Measurements from ENCODE around the gene ADAMTSL3. TPM values are rescaled to one million over a fixed set of nuclear protein-coding genes. Genes with fewer than 3 reads are reported as not detected.

The ADAMTSL3 gene
- total RNA-seq, 3 donors from 2014 or later: not detected

DNA sequence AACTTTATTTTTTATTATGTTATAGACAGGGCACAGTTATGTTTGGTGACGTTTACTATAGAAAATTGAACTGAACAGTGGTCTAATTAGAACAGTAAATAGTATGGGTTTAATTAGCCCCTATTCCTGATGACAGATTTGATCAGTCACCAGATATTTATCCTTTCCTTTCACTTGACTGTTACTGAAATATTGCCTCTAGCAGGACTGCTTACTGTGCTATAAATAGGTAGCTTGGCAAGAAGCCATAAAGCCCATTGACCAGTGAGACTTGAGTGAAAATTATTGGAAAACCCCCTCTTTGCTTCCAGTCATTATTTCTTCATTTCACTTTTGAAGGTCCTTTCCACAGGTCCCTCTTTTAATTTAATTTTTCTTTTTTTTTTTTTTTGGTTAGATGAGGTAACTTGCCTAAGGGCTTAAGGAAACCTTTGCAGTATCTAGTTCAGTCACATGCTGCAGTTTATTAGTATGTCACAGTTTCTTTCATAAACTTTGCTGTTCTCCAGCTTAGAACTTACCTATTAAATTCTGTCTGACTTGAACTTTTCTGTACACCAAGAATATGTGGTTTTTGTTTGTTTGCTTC lies 115.6 kb downstream of the ADAMTSL3 start:
- H3K4me3 Mint-ChIP-seq: no peak overlapping the region
- no peaks in the 10 kb centered on the region for H3K36me3 Mint-ChIP-seq (ENCODE audit: insufficient read depth)
- no peak for ATAC-seq
- H3K27me3 Mint-ChIP-seq (ENCODE audit: low read depth): peaks cover 2% of the 10 kb centered on the region
- no peaks in the 10 kb centered on the region for H3K9me3 Mint-ChIP-seq
- no peak for DNase-seq
- H3K4me1 Mint-ChIP-seq (ENCODE audit: low read depth): no peaks in the 10 kb centered on the region

DNA sequence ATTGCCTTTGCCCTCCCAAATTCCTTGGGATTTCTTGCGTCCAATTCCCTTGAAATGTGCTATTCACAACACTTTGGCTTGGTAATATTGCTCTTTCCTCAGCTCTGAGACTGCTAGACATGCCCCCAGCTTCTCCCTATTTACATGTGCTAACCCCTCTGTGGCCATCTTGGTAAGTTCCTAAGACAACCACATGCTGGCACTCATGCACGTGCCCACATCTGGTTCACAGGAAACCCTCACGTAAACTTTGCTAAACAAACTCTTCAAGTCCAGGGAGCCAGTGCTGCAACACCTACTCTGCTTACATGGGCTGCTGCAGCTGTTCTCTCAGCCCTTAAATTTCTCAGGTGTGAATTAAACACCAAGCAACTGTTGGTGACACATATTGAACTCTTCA lies 121.8 kb downstream of the ADAMTSL3 start:
- Mint-ChIP-seq H3K27me3 (ENCODE audit: low read depth) (peaks cover 16% of the 10 kb centered on the region), H3K4me1 (ENCODE audit: low read depth) (no peaks in the 10 kb centered on the region), H3K4me3 (no peak overlapping the region)

DNA sequence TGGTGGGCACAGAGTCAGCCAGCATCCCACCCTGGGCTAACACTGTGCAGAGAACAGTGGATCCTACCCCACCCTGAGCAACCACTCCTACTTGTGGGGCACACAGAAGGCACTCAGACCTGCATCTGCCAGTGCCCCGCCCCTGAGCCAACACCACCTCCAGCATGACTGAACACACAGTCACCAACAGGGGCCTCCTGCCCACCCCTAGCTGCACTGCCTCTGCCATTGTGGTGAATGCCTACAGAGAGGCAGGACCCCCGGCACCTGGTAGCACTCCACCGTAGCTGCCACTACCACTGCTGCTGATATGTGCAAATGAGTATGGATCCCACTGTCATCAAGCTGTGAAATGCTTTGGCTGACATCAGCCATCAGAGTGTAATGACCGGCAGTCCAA lies 123.1 kb downstream of the ADAMTSL3 start:
- Mint-ChIP-seq H3K4me1 (ENCODE audit: low read depth) (no peaks in the 10 kb centered on the region), H3K9me3 (peaks cover 10% of the 10 kb centered on the region), H3K4me3 (no peak overlapping the region), H3K27me3 (ENCODE audit: low read depth) (peaks cover 16% of the 10 kb centered on the region), H3K36me3 (ENCODE audit: insufficient read depth) (no peaks in the 10 kb centered on the region)
- no peak for DNase-seq
- no peak for ATAC-seq

More for the DNA sequence above, 121.8 kb downstream of the ADAMTSL3 start:
- DNase-seq: no peak
- ATAC-seq: no peak
- peaks cover 10% of the 10 kb centered on the region for H3K9me3 Mint-ChIP-seq
- H3K36me3 Mint-ChIP-seq (ENCODE audit: insufficient read depth): no peaks in the 10 kb centered on the region

DNA sequence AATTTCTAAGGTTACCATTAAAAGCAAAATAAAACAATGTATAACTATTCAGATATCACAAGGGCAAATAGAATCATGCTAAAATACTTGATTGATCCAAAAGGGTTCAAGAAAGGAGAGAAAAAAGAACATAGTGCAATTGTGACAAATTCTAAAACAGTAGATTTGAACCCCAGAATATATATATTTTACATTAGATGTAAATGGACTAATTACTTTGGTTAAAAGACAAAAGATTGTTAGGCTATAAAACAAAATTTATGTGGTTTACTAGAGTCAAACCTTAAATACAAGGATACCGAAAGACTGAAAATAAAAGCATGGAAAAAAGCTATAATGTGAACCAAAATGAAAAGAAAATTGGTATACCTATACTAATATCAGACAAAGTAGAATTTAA lies 129.3 kb downstream of the ADAMTSL3 start:
- ATAC-seq: no peak
- Mint-ChIP-seq H3K36me3 (ENCODE audit: insufficient read depth) (no peaks in the 10 kb centered on the region), H3K27me3 (ENCODE audit: low read depth) (peaks cover 3% of the 10 kb centered on the region), H3K4me3 (no peak overlapping the region), H3K4me1 (ENCODE audit: low read depth) (no peaks in the 10 kb centered on the region), H3K9me3 (peaks cover 21% of the 10 kb centered on the region)
- no peak for DNase-seq

DNA sequence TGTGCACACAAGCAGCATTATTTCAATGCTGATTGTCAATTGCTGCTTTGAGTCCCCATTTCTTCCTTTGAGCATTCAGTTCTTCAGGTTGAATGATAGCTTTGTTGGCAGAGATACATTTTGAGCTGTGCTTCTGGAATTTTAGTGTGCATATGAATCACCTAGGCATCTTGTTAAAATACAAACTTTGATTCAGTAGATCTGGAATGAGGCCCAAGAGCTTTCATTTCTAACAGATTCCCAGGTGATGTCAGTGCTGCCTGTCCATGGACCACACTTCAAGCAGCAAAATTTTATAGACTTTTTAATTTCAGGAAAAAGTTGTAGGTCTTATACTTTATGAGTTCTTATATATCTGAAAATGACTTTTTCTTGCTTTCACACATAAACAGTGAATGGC lies 131.1 kb downstream of the ADAMTSL3 start:
- Mint-ChIP-seq H3K27me3 (ENCODE audit: low read depth) (no peaks in the 10 kb centered on the region), H3K4me1 (ENCODE audit: low read depth) (no peaks in the 10 kb centered on the region), H3K4me3 (no peak overlapping the region), H3K36me3 (ENCODE audit: insufficient read depth) (no peaks in the 10 kb centered on the region), H3K9me3 (peaks cover 10% of the 10 kb centered on the region)
- no peak for ATAC-seq
- DNase-seq: no peak

DNA sequence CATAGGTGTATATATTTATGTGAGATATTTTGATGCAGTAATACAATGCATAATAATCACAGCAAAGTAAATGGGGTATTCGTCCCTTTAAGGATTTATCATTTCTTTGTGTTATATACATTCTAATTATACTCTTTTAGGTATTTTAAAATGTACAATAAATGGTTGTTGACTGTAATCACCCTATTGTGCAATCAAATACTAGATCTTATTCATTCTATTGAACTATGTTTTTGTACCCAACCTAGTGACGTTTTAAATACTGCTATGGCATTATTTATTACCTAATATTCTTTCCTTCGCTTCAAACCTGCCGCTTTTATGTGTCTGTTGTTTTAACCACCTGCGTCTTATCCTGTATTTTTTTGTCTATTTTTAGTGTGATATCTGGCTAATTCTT lies 132.4 kb downstream of the ADAMTSL3 start:
- DNase-seq (no peak), ATAC-seq (no peak)
- Mint-ChIP-seq H3K9me3 (peaks cover 10% of the 10 kb centered on the region), H3K4me1 (ENCODE audit: low read depth) (no peaks in the 10 kb centered on the region), H3K36me3 (ENCODE audit: insufficient read depth) (no peaks in the 10 kb centered on the region), H3K27me3 (ENCODE audit: low read depth) (no peaks in the 10 kb centered on the region), H3K4me3 (no peak overlapping the region)

DNA sequence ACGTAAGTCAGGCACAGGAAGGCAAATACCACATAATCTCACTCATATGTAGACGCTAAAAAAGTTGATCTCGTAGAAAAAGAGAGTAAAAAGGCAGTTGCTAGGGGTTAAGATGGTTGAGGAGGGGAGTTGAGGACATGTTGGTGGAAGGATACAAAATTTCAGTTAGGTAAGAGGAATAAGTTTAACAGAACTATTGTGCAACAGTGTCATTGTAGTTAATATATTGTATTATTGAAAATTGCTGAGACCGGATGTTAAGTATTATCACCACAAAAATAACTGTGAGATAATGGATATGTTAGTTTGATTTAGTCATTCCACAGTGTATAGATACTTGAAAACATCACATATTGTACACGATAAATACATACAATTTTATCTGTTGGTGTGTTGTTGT lies 139.1 kb downstream of the ADAMTSL3 start:
- Mint-ChIP-seq H3K9me3 (no peaks in the 10 kb centered on the region), H3K36me3 (ENCODE audit: insufficient read depth) (no peaks in the 10 kb centered on the region), H3K4me1 (ENCODE audit: low read depth) (no peaks in the 10 kb centered on the region), H3K4me3 (no peak overlapping the region), H3K27me3 (ENCODE audit: low read depth) (peaks cover 4% of the 10 kb centered on the region)
- ATAC-seq (no peak), DNase-seq (no peak)

DNA sequence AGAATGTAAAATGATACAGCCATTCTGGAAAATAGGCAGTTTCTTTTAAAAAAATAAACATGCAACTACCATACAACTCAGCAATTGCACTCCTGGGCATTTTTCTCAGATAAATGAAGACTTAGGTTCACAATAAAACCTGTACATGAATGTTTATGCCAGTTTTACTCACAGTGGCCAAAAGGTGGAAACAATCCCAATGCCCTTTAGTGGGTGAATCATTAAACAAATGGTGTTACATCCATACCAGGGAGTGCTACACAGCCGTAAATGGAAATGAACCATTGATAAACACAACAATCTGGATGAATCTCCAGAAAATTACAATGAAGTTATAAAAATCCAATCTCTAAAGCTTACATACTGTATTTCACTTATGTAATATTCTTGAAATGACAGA lies 140.3 kb downstream of the ADAMTSL3 start:
- Mint-ChIP-seq H3K4me1 (ENCODE audit: low read depth) (no peaks in the 10 kb centered on the region), H3K27me3 (ENCODE audit: low read depth) (peaks cover 4% of the 10 kb centered on the region), H3K9me3 (no peaks in the 10 kb centered on the region), H3K4me3 (no peak overlapping the region), H3K36me3 (ENCODE audit: insufficient read depth) (no peaks in the 10 kb centered on the region)
- ATAC-seq (no peak), DNase-seq (no peak)

DNA sequence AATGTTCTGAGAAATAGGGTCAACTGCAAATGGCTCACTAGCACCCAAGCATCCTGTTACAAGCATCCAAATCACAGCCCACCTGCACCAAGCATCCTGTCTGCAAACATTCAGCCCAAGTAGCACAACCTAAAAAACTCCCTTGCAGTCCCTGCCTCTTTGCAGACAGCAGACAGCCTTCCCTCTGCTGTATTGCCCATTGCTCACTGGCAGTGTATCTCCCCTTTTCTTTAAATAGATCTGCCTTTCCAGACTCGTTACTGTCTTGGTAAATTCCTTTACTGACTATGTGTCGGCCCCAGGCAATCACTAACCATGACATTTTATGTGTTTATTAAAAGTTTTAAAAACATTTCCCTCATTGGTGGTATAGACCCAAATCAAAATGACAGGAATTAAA lies 155.4 kb downstream of the ADAMTSL3 start:
- Mint-ChIP-seq H3K4me3 (no peak overlapping the region), H3K9me3 (no peaks in the 10 kb centered on the region), H3K4me1 (ENCODE audit: low read depth) (no peaks in the 10 kb centered on the region), H3K36me3 (ENCODE audit: insufficient read depth) (no peaks in the 10 kb centered on the region), H3K27me3 (ENCODE audit: low read depth) (no peaks in the 10 kb centered on the region)
- no peak for ATAC-seq
- no peak for DNase-seq

DNA sequence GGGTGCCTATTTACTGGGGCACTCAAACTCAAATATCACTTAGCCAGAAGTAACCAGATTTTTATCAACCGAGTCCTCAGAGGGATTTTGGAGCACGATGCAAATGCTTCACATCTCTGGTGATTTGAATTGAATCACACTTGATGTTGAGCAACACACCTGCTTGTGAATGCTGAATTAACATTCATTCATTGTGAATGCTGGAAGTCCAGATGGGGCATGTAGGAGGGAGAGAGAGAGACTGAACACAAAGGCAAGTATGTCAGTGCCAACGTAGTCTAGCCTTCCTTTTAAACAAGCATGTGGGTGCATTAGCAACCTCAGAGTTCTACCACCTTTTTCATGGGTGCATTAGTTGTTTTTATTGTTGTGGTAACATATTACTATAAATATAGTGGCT lies 156.2 kb downstream of the ADAMTSL3 start:
- ATAC-seq (no peak), DNase-seq (no peak)
- Mint-ChIP-seq H3K27me3 (ENCODE audit: low read depth) (no peaks in the 10 kb centered on the region), H3K4me1 (ENCODE audit: low read depth) (no peaks in the 10 kb centered on the region), H3K4me3 (no peak overlapping the region), H3K9me3 (no peaks in the 10 kb centered on the region), H3K36me3 (ENCODE audit: insufficient read depth) (no peaks in the 10 kb centered on the region)

DNA sequence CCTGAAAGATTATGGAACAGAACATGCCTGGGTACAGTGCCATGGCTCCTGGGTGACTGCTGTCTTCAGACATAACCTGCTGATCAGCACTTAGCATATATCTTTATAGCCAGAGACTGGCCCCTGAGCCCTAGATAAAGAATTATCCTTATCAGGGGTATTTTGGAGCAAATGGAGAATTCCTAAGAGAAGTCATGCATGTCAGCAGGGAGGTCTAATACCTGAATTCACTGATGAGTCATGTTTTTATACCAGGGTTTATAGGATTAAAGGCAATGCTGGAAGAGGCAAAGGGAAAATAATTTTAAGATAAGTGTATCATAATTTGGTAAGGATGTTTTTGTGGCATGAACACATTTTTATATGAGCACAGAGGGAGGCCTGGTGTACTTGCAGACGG lies 159.8 kb downstream of the ADAMTSL3 start:
- H3K27me3 Mint-ChIP-seq (ENCODE audit: low read depth): no peaks in the 10 kb centered on the region
- no peaks in the 10 kb centered on the region for H3K36me3 Mint-ChIP-seq (ENCODE audit: insufficient read depth)
- DNase-seq (no peak), ATAC-seq (no peak)
- H3K4me3 Mint-ChIP-seq: no peak overlapping the region
- H3K9me3 Mint-ChIP-seq: no peaks in the 10 kb centered on the region
- H3K4me1 Mint-ChIP-seq (ENCODE audit: low read depth): no peaks in the 10 kb centered on the region

DNA sequence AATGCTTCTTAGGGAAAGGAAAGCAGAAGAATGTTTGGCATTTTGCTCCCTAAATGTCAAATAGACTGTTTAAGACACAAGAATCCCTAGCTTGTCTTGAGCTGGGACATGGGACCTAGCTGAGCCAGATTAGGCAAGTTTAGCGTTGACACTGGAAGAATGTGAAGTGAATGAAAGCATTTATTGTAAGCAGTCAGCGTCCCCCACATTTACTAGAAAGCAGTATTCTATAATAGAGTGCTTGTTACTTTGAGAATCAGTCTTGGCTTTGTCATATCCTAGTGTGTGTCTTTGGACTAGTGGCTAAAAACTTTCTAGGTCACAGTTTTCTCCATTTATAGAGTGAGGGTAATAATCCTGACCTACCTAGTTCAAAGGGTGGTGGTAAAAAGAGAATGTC lies 161.6 kb downstream of the ADAMTSL3 start:
- Mint-ChIP-seq H3K4me1 (ENCODE audit: low read depth) (no peaks in the 10 kb centered on the region), H3K4me3 (no peak overlapping the region), H3K36me3 (ENCODE audit: insufficient read depth) (no peaks in the 10 kb centered on the region), H3K9me3 (no peaks in the 10 kb centered on the region), H3K27me3 (ENCODE audit: low read depth) (no peaks in the 10 kb centered on the region)
- ATAC-seq: no peak
- DNase-seq: no peak

DNA sequence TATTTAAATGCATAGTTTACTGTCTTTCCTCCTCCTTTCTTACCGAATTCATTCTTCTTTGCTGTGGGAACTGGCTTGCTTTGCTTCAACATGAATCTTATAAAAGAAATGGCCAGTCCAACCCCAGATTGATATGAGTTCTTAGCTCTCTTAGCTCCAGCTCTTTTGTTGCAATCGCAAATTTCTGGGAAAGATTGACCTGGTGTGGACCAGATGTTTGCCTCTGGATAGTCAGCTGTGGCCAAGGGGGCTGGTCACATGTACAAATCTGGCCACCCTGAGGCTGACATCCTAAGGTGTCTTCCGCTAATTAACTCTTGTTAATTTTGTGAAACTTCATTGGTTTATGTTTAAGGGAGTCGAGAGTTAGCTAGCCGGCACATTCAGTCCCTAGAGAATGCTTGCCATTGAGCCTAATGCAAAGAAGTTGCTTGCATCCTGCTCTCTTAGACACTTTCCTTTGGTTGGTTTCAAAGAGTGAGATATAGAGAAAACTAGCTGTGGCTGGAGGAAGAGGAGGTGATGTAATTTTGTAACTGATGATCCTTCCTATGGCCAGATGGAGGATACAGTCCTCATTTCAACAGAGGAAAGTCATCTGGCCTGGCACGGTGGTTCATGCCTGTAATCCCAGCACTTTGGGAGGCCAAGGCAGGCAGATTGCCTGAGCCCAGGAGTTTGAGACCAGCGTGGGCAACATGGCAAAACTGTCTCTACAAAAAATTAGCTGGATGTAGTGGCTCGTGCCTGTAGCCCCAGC lies 162.4 kb downstream of the ADAMTSL3 start:
- ATAC-seq: no peak
- DNase-seq: no peak
- no peaks in the 10 kb centered on the region for H3K9me3 Mint-ChIP-seq
- H3K4me3 Mint-ChIP-seq: no peak overlapping the region
- no peaks in the 10 kb centered on the region for H3K27me3 Mint-ChIP-seq (ENCODE audit: low read depth)
- H3K4me1 Mint-ChIP-seq (ENCODE audit: low read depth): no peaks in the 10 kb centered on the region
- H3K36me3 Mint-ChIP-seq (ENCODE audit: insufficient read depth): no peaks in the 10 kb centered on the region

DNA sequence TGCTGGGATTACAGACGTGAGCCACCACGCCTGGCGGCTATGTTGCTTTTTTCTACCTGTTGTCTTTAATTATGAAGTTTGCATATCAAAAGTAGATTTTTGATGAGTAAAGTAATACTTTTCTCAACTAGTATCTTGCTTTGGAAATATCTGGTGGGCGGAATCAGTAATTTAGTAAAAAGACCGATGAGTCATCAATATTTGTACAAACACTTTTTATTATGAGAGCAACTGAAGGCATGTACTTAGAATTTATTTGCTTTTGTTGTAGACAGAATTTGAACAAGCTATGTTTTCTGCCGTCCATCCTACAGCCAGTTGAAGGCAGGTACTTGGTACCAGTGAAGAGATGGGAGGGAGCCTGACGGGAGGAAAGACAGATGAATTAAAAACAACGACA lies 164.7 kb downstream of the ADAMTSL3 start:
- no peak for ATAC-seq
- H3K4me1 Mint-ChIP-seq (ENCODE audit: low read depth): no peaks in the 10 kb centered on the region

DNA sequence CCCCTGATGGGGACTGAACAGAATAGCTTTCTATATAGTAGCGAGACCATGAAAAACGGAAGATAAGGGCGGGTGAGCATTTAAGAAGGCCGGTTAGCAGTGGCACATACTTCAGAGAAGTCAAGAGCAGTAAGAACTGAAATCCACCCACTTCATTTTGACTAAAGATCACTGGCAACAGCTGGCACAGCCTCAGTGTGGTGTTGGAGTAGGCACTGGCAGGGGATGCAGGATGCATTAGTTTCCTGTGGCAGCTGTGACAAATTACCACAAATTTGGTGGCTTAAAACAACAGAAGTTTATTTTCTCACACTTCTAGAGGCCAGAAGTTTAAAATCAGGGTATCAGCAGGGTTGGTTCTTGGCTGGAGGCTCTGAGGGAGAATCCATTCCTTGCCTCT lies 176.5 kb downstream of the ADAMTSL3 start:
- DNase-seq (no peak), ATAC-seq (no peak)
- Mint-ChIP-seq H3K9me3 (no peaks in the 10 kb centered on the region), H3K4me1 (ENCODE audit: low read depth) (no peaks in the 10 kb centered on the region), H3K36me3 (ENCODE audit: insufficient read depth) (no peaks in the 10 kb centered on the region), H3K27me3 (ENCODE audit: low read depth) (peaks cover 2% of the 10 kb centered on the region), H3K4me3 (no peak overlapping the region)

More for the DNA sequence above, 164.7 kb downstream of the ADAMTSL3 start:
- no peak overlapping the region for H3K4me3 Mint-ChIP-seq
- peaks cover 4% of the 10 kb centered on the region for H3K9me3 Mint-ChIP-seq
- no peaks in the 10 kb centered on the region for H3K27me3 Mint-ChIP-seq (ENCODE audit: low read depth)
- H3K36me3 Mint-ChIP-seq (ENCODE audit: insufficient read depth): no peaks in the 10 kb centered on the region
- DNase-seq: no peak

Measured in activated T-cell treated with anti-CD3 and anti-CD28 coated beads, Interleukin-2, amount 50 U/mL, for 4 hours (primary cell).